ENCODE results near the gene GPR78. TPM values are rescaled to one million over a fixed set of nuclear protein-coding genes. Genes with fewer than 3 reads are reported as not detected.

The GPR78 gene
- total and polyA plus RNA-seq, 2 of the 4 experiments (the other 2 are of a cell fraction): under 0.01 to 0.10 TPM

- H2BK120ac ChIP-seq (ENCODE audit: low read depth, low read length): no peak overlapping the region
- no peak overlapping the region for H3K18ac ChIP-seq (ENCODE audit: low read depth, low read length)
- ATAC-seq (ENCODE audit: low read depth) (no peak), DNase-seq (no peak)
- peaks cover 24% of the 10 kb centered on the region; the same call in 1 of the 2 replicates for H3K36me3 ChIP-seq (ENCODE audit: control insufficient read depth, insufficient read depth, low read length)
- peaks cover 10% of the 10 kb centered on the region for H4K20me1 ChIP-seq (ENCODE audit: insufficient read depth, low read length)
- H3K4me3 ChIP-seq (ENCODE audit: insufficient read depth, low read depth, low read length): no peak overlapping the region
- WGBS, 2 experiments (ENCODE audit: extremely low coverage in 2 of 2, insufficient read length in 1 of 2): no CpG with 5 or more reads among the region's 9 CpGs
- ChIA-PET CTCF (interaction anchor here (0.8 to 1.2 kb wide), 2 partner anchors 10 to 128 kb away, joined by 3 to 6 read pairs; no protein-coding TSS in a partner anchor), POLR2A (ENCODE audit: unreplicated experiment) (no interaction called here)
- no peak overlapping the region for H4K5ac ChIP-seq (ENCODE audit: low read depth, low read length)
- no peak overlapping the region for H3K4ac ChIP-seq (ENCODE audit: low read depth, low read length)
- H3K27me3 ChIP-seq (ENCODE audit: control insufficient read depth, insufficient read depth, low read length): peaks cover 17% of the 10 kb centered on the region
- no peaks in the 10 kb centered on the region for H3K79me1 ChIP-seq (ENCODE audit: low read depth in 1 of 2, low read length in 2 of 2)
- H3K14ac ChIP-seq (replicated peaks; ENCODE audit: low read depth, low read length): no peak overlapping the region
- no peak overlapping the region for H2BK5ac ChIP-seq (ENCODE audit: low read depth, low read length, poor library complexity, severe bottlenecking)
- H3K4me1 ChIP-seq (ENCODE audit: control insufficient read depth, insufficient read depth, low read length): peaks cover 10% of the 10 kb centered on the region; the same call in 1 of the 2 replicates
- no peak overlapping the region for H3K27ac ChIP-seq (ENCODE audit: insufficient read depth, low read length)
- H4K8ac ChIP-seq (ENCODE audit: low read depth in 2 of 2, low read length in 2 of 2): no peak overlapping the region
- no peak overlapping the region for H2BK20ac ChIP-seq (ENCODE audit: low read depth, low read length)
- no peak overlapping the region for H3K56ac ChIP-seq (ENCODE audit: extremely low read depth, insufficient read depth, low read length)
- no peaks in the 10 kb centered on the region for H3K9me3 ChIP-seq (ENCODE audit: control insufficient read depth, insufficient read depth, low read length)
- H2BK15ac ChIP-seq (ENCODE audit: low read depth, low read length): no peak overlapping the region
- no peak overlapping the region for H3K23ac ChIP-seq (ENCODE audit: low read depth, low read length)
- no peak overlapping the region for H2AK9ac ChIP-seq (replicated peaks; ENCODE audit: low read depth, low read length, poor library complexity)
- no peaks in the 10 kb centered on the region for H3K9me1 ChIP-seq (ENCODE audit: insufficient read depth, low read length)
- TF ChIP-seq BHLHE40 (IDR thresholded peaks at IDR 0.05; ENCODE audit: low read depth, low read length): no peak
- intact Hi-C loops (cut with micrococcal nuclease): no loop called here
- no TSS peak for BruUV-seq (replicated peaks)
- no peak overlapping the region for H3K9ac ChIP-seq (ENCODE audit: low read depth, low read length)
- no peak overlapping the region for H3K4me2 ChIP-seq (ENCODE audit: low read depth, low read length)
- in situ Hi-C loops (cut with MboI; ENCODE audit: low sequenced_read_pairs): no loop called here
- no peak overlapping the region for H4K91ac ChIP-seq (ENCODE audit: insufficient read depth, low read depth, low read length)
- dilution Hi-C loops (cut with HindIII; ENCODE audit: low sequenced_read_pairs, unreplicated experiment): no loop called here
- H2AK5ac ChIP-seq (ENCODE audit: low read depth, low read length): no peak overlapping the region
- no peak overlapping the region for H2AFZ ChIP-seq (replicated peaks; ENCODE audit: low read length, poor library complexity)
Measured at GRCh38 chr4:8596891-8597290, 16.7 kb downstream of the GPR78 start.

Data from IMR-90 (cell line).